Nephron (organoid): ENCODE results near the gene FAM174B.

Experiments
- H3K27ac Mint-ChIP-seq, 3 experiments: 2 replicates each; pipeline ENCODE4 v1.8.0; 2020; ENCODE audit warnings: mixed read lengths in 3 of 3, mild to moderate bottlenecking in 2 of 3, moderate library complexity in 1 of 3
- H3K27me3 Mint-ChIP-seq: 2 replicates; pipeline ENCODE4 v1.8.0; 2021; ENCODE audit warnings: low read depth, mild to moderate bottlenecking, moderate library complexity, mixed read lengths
- H3K36me3 Mint-ChIP-seq: 2 replicates; pipeline ENCODE4 v1.8.0; 2020; ENCODE audit warnings: low read depth, mixed read lengths
- H3K4me1 Mint-ChIP-seq: 2 replicates; pipeline ENCODE4 v1.8.0; 2020; ENCODE audit warnings: mixed read lengths
- H3K4me3 Mint-ChIP-seq, 3 experiments: 2 replicates each; pipeline ENCODE4 v1.8.0; 2020; ENCODE audit warnings: mild to moderate bottlenecking in 3 of 3, mixed read lengths in 3 of 3, moderate library complexity in 2 of 3
- H3K9me3 Mint-ChIP-seq: 2 replicates; pipeline ENCODE4 v1.8.0; 2020; ENCODE audit warnings: mixed read lengths
- CTCF ChIP-seq, 3 experiments: fragments of 200-600 bp; sonication (generic); IDR thresholded peaks; one replicate each; pipeline ENCODE4 v1.5.0; 2021; ENCODE audit warnings: antibody characterized with exemption in 3 of 3; ENCODE audit not compliant: unreplicated experiment in 3 of 3

Gene FAM174B

GRCh38 chr15:92664178-92664900, 8.8 kb upstream of the FAM174B start:
- peaks cover 4% of the 10 kb centered on the region for H3K27me3 Mint-ChIP-seq
- peak overlapping the region in 2 of 3 experiments; percentile 91 to 97 for H3K27ac Mint-ChIP-seq
- no peaks in the 10 kb centered on the region for H3K36me3 Mint-ChIP-seq
- TF ChIP-seq CTCF (IDR thresholded peaks at IDR 0.05; ENCODE audit: unreplicated experiment in 3 of 3), result no peak
- H3K4me3 Mint-ChIP-seq, result peak overlapping the region in 1 of 3 experiments; percentile 53
- H3K9me3 Mint-ChIP-seq, result no peaks in the 10 kb centered on the region
- H3K4me1 Mint-ChIP-seq, result peaks cover 62% of the 10 kb centered on the region

DNA sequence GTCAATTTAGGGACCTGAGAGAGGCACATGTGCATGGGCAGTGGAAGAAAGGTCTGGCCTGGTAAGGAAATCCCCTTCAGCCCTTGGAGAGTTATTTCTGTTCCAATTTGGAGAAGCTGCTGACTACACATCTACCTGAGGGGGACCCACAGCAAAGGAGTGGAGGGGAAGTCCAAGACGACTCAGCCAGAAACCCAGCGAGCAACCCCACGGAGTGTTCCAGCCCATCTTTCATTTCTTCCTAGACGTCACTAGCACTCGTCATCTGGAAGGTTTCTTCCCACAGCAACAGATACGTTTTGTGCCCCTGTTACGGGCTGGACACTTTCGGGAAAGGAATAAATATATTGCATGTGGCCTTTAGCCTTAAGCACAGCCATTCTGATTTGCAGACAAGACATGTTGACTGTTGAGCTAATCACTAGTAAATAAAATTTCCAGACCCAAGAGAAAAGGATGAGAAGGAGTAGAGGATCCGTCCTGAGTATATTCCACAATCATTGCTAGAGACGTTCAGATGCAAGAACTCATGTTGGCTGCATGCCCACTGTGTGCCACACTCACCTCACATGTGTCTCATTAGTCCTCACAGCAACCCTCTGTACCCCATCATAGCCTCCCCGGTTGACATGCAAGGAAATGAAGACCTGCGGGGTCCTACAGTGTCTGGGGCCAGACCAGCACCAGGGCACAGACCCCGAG, 7.8 kb upstream of the FAM174B start:
- no peaks in the 10 kb centered on the region for H3K9me3 Mint-ChIP-seq
- H3K27ac Mint-ChIP-seq, result peak overlapping the region; percentile 27 to 97 (median 75)
- H3K4me1 Mint-ChIP-seq, result peaks cover 53% of the 10 kb centered on the region
- H3K27me3 Mint-ChIP-seq, result peaks cover 4% of the 10 kb centered on the region
- no peak for TF ChIP-seq CTCF (IDR thresholded peaks at IDR 0.05; ENCODE audit: unreplicated experiment in 3 of 3)
- no peaks in the 10 kb centered on the region for H3K36me3 Mint-ChIP-seq
- no peak overlapping the region for H3K4me3 Mint-ChIP-seq

DNA sequence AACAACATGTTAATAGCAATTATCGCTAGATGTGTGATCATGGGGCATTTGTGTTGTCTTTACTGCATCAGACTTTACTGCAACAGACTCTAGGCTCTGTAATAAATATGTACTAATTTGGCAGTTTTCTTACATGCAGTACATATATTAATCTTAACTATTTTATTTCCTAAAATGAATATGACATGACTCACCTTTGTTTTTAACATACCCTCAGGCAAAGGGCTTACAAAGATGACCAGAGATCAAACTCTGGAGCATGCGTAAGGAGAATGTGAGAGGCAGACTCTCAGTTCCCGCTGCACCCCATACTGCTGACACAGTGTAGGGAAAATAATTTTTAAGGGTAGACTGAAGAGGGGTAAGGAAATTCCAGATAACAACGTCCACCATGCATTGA, 7.2 kb upstream of the FAM174B start:
- Mint-ChIP-seq H3K9me3 (no peaks in the 10 kb centered on the region), H3K27ac (peak overlapping the region; percentile 27 to 97 (median 75)), H3K4me1 (peaks cover 46% of the 10 kb centered on the region), H3K4me3 (no peak overlapping the region), H3K36me3 (no peaks in the 10 kb centered on the region), H3K27me3 (peaks cover 4% of the 10 kb centered on the region)
- TF ChIP-seq CTCF (IDR thresholded peaks at IDR 0.05; ENCODE audit: unreplicated experiment in 3 of 3), result no peak

DNA sequence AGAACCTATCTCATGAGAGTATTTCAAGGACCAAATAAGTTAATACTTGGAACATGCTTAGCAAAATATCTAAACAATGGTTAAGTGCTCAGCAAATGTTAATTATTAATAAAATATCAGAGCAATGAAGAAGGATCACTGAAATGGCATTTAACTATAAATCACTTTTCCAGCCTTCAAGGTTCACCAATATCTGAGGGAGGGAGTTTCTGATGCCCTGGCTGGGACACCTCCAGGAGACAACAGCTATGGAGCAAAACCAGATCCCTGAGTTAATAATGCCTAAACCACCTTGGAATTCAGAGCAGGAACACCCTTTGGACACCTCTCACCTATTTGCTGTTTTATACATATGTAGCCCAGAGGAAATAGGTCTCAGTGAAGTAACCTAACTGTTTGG, 6.4 kb upstream of the FAM174B start:
- no peak for TF ChIP-seq CTCF (IDR thresholded peaks at IDR 0.05; ENCODE audit: unreplicated experiment in 3 of 3)
- peaks cover 4% of the 10 kb centered on the region for H3K27me3 Mint-ChIP-seq
- H3K4me3 Mint-ChIP-seq, result no peak overlapping the region
- no peaks in the 10 kb centered on the region for H3K36me3 Mint-ChIP-seq
- peak overlapping the region in 1 of 3 experiments; percentile 54 for H3K27ac Mint-ChIP-seq
- H3K9me3 Mint-ChIP-seq, result no peaks in the 10 kb centered on the region
- H3K4me1 Mint-ChIP-seq, result peaks cover 38% of the 10 kb centered on the region

DNA sequence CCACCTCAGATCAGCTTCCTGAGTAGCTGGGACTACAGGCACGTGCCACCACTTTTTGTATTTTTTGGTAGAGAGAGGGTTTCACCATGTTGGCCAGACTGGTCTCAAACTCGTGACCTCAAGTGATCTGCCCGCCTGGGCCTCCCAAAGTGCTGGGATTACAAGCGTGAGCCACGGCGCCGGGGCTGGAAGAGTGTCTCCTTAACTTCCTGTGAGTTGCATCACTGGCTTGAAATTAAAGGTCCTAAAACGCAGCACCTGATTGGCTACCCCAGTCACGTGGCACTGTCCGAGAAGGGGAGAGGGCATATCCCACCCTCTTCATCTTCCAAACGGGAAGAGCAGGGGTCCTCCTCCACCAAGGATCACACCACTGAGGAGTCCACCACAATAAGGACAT, 5.5 kb upstream of the FAM174B start:
- peaks cover 4% of the 10 kb centered on the region for H3K27me3 Mint-ChIP-seq
- no peak overlapping the region for H3K4me3 Mint-ChIP-seq

More for the DNA sequence above, 5.5 kb upstream of the FAM174B start:
- Mint-ChIP-seq H3K9me3 (no peaks in the 10 kb centered on the region), H3K36me3 (no peaks in the 10 kb centered on the region), H3K4me1 (peaks cover 33% of the 10 kb centered on the region), H3K27ac (no peak overlapping the region)
- no peak for TF ChIP-seq CTCF (IDR thresholded peaks at IDR 0.05; ENCODE audit: unreplicated experiment in 3 of 3)
